ENCODE results near the gene POLD3.

POLD3 gene

DNA sequence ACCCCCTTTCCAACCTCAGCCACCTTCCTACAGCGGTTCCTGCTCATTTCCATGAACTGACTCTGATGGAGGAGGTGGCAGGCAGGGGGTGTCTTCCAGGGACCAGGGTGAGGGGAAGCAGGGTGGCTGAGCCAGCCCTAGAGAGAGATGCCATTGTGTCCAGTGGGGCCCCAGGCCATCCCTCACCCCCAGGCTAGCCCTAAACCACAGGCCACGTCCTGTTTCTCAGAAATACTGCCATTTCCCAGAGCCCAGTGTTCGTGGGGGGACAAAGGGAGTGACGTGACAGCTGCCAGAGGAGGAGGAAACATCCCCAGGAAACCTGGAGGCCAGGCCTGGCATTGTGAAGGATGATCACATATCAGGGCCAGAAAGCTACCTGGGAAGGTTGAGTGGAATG, 99.4 kb downstream of the POLD3 start:
- DNase-seq (ENCODE audit: low read depth): no peak
